CD4-positive, alpha-beta T cell (primary cell): ENCODE measurements around the gene LRSAM1. TPM values are rescaled to one million over a fixed set of nuclear protein-coding genes. Genes with fewer than 3 reads are reported as not detected.

Experiments used
- ATAC-seq: fragments of 200-7000 bp; cut with Tn5 transposase; one replicate; pipeline ENCODE4 v1.10.0; 2022; ENCODE audit warnings: mild to moderate bottlenecking; ENCODE audit not compliant: poor library complexity
- CTCF ChIA-PET: fragments of 350-600 bp; sonication (Branson Sonifier 250); formaldehyde crosslinking; loops from one replicate; lab custom pipeline; 2021; ENCODE audit warnings: antibody characterized with exemption, inconsistent platforms; lab: Charles Lee
- POLR2A ChIA-PET: fragments of 350-600 bp; sonication (Branson Sonifier 250); formaldehyde crosslinking; loops from one replicate; lab custom pipeline; 2021; ENCODE audit warnings: antibody characterized with exemption, inconsistent platforms; lab: Charles Lee
- DNase-seq, 14 experiments: peaks; one replicate each; pipeline ENCODE4 v3.0.0-alpha.2; 2013 to 2020; ENCODE audit warnings: mixed read lengths in 2 of 14
- H3K27ac ChIP-seq, 2 donors: one replicate each; pipeline versions ENCODE4 v1.5.1 to v1.7.0; 2013; ENCODE audit warnings: low read length in 2 of 2, low read depth in 1 of 2, mild to moderate bottlenecking in 1 of 2
- H3K27me3 ChIP-seq, 2 experiments: 1 replicate in 1 of 2; 2 replicates in 1 of 2; pipeline versions ENCODE4 v1.6.1 to v1.7.0; 2013; ENCODE audit warnings: low read length in 2 of 2, control low read depth in 1 of 2, mild to moderate bottlenecking in 1 of 2, moderate library complexity in 1 of 2; ENCODE audit not compliant: insufficient read depth in 2 of 2, control insufficient read depth in 1 of 2
- H3K36me3 ChIP-seq: one replicate; pipeline ENCODE4 v1.6.1; 2013; ENCODE audit warnings: low read length, control low read depth; ENCODE audit not compliant: insufficient read depth
- H3K4me1 ChIP-seq: one replicate; pipeline ENCODE4 v1.6.1; 2013; ENCODE audit warnings: low read length, control low read depth; ENCODE audit not compliant: insufficient read depth
- H3K4me3 ChIP-seq: one replicate; pipeline ENCODE4 v1.5.1; 2013; ENCODE audit warnings: mild to moderate bottlenecking, low read length, moderate library complexity
- H3K9me3 ChIP-seq, 2 experiments: 1 replicate in 1 of 2; 2 replicates in 1 of 2; pipeline versions ENCODE4 v1.6.1 to v1.7.0; 2013; ENCODE audit warnings: low read length in 2 of 2, mild to moderate bottlenecking in 2 of 2, control low read depth in 1 of 2, moderate library complexity in 1 of 2; ENCODE audit not compliant: control insufficient read depth in 1 of 2, insufficient read depth in 1 of 2
- H3K27ac Mint-ChIP-seq: one replicate; pipeline ENCODE4 v1.8.0; 2020; ENCODE audit warnings: mixed read lengths
- H3K27me3 Mint-ChIP-seq: one replicate; pipeline ENCODE4 v1.8.0; 2021; ENCODE audit warnings: mixed read lengths
- H3K36me3 Mint-ChIP-seq: one replicate; pipeline ENCODE4 v1.8.0; 2021; ENCODE audit warnings: low read depth, mixed read lengths
- H3K4me1 Mint-ChIP-seq: one replicate; pipeline ENCODE4 v1.8.0; 2021; ENCODE audit warnings: low read depth, mixed read lengths
- H3K4me3 Mint-ChIP-seq: one replicate; pipeline ENCODE4 v1.8.0; 2020; ENCODE audit warnings: mild to moderate bottlenecking, mixed read lengths
- H3K9me3 Mint-ChIP-seq: one replicate; pipeline ENCODE4 v1.8.0; 2020; ENCODE audit warnings: mixed read lengths
- intact Hi-C, 2 experiments: fragments of 100-400 bp; cut with DNase I in 1 of 2; cut with micrococcal nuclease in 1 of 2; formaldehyde crosslinking; loops; one replicate each; pipeline versions ENCODE4 v1.15.1 to v1.9.0; 2023 to 2025; cut with DNase I, micrococcal nuclease
- total RNA-seq, 174 experiments: library from RNA in 2 of 174; stranded (reverse) in 2 of 174; gene quantifications; one replicate each; pipeline ENCODE4 v1.2.3 and lab custom pipeline; 2021 to 2026
- TF ChIP-seq, protein P1 (sequence below): fragments of 200-600 bp; IDR thresholded peaks from one replicate; pipeline ENCODE4 v1.8.0; 2022; ENCODE audit warnings: antibody characterized with exemption, mild to moderate bottlenecking

The LRSAM1 gene
- total RNA-seq, 2 experiments from 2014 or later, result 11.4 to 16.0 TPM

GRCh38 chr9:127500399-127500798, 49.1 kb downstream of the LRSAM1 start:
- no peaks in the 10 kb centered on the region for H3K9me3 Mint-ChIP-seq
- H3K4me1 ChIP-seq, result peaks cover 4% of the 10 kb centered on the region
- POLR2A ChIA-PET, result no interaction called here
- H3K27me3 ChIP-seq, result no peaks in the 10 kb centered on the region
- DNase-seq, result no peak
- CTCF ChIA-PET, result no interaction called here
- peaks cover 22% of the 10 kb centered on the region for H3K36me3 ChIP-seq
- H3K4me3 Mint-ChIP-seq, result no peak overlapping the region
- TF ChIP-seq, protein P1, sequence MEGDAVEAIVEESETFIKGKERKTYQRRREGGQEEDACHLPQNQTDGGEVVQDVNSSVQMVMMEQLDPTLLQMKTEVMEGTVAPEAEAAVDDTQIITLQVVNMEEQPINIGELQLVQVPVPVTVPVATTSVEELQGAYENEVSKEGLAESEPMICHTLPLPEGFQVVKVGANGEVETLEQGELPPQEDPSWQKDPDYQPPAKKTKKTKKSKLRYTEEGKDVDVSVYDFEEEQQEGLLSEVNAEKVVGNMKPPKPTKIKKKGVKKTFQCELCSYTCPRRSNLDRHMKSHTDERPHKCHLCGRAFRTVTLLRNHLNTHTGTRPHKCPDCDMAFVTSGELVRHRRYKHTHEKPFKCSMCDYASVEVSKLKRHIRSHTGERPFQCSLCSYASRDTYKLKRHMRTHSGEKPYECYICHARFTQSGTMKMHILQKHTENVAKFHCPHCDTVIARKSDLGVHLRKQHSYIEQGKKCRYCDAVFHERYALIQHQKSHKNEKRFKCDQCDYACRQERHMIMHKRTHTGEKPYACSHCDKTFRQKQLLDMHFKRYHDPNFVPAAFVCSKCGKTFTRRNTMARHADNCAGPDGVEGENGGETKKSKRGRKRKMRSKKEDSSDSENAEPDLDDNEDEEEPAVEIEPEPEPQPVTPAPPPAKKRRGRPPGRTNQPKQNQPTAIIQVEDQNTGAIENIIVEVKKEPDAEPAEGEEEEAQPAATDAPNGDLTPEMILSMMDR, result no peak
- H3K27ac ChIP-seq, result no peak overlapping the region
- no peaks in the 10 kb centered on the region for H3K27me3 Mint-ChIP-seq
- H3K27ac Mint-ChIP-seq, result no peak overlapping the region
- H3K4me3 ChIP-seq, result no peak overlapping the region
- H3K9me3 ChIP-seq, result no peaks in the 10 kb centered on the region
- H3K36me3 Mint-ChIP-seq, result peaks cover 12% of the 10 kb centered on the region
- intact Hi-C loops, result no loop called here
- H3K4me1 Mint-ChIP-seq, result peaks cover 4% of the 10 kb centered on the region
- ATAC-seq, result no peak

DNA sequence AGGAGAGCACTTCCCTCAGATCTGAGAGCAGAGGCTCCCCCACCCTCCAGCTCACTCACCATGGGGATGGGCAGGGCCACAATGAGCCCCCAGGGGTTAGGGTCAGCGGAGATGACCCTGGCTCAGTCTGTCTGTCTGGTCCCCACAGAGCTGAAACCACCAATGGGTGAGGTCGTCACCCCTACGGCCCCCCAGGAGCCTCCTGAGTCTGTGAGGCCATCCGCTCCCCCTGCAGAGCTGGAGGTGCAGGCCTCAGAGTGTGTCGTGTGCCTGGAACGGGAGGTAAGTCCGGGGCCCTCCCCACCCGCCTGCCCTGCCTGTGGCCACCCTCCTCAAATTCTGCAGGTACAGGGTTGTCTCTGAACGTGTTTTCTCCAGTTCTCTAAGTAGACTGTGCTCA, 49.6 kb downstream of the LRSAM1 start:
- H3K36me3 ChIP-seq, result peaks cover 17% of the 10 kb centered on the region
- no peak for ATAC-seq
- POLR2A ChIA-PET, result no interaction called here

DNA sequence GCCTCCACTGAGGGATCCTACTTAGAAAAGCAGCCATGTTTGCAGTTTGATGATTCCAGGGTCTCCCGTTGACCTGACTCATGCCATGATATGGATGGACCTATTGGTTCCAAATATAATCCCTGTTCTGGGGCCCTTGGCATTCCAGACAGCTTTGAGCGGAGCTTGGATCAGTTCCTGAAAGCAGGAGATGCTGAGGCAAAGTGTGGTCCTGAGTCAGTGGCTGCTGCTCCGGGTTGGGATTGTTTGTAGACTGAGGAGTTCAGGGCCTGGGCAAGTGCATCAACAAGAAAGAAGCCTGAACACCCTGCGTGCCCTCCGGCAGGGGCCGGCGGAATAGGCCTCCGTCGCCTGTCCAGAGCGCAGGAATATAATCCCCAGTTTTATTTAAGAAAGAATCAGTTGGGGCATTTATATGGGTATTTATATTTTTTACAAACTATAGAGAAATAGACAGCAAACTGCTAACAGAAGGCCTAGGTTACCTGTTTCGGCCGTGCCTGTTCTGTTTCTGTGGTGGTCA, 50.6 kb downstream of the LRSAM1 start:
- H3K27ac Mint-ChIP-seq, result no peak overlapping the region
- DNase-seq, result no peak
- POLR2A ChIA-PET, result no interaction called here

More for the DNA sequence above, 49.6 kb downstream of the LRSAM1 start:
- DNase-seq, result no peak
- Histone ChIP-seq H3K27me3 (no peaks in the 10 kb centered on the region), H3K9me3 (no peaks in the 10 kb centered on the region), H3K27ac (no peak overlapping the region), H3K4me3 (no peak overlapping the region), H3K4me1 (peaks cover 3% of the 10 kb centered on the region)
- no peak overlapping the region for H3K27ac Mint-ChIP-seq
- H3K9me3 Mint-ChIP-seq, result no peaks in the 10 kb centered on the region
- intact Hi-C loops, result no loop called here
- H3K4me1 Mint-ChIP-seq, result peaks cover 4% of the 10 kb centered on the region
- no peaks in the 10 kb centered on the region for H3K27me3 Mint-ChIP-seq
- H3K4me3 Mint-ChIP-seq, result no peak overlapping the region
- peaks cover 8% of the 10 kb centered on the region for H3K36me3 Mint-ChIP-seq
- CTCF ChIA-PET, result no interaction called here
- TF ChIP-seq, protein P1, result no peak

More for the DNA sequence above, 50.6 kb downstream of the LRSAM1 start:
- H3K27me3 Mint-ChIP-seq, result no peaks in the 10 kb centered on the region
- Histone ChIP-seq H3K4me3 (no peak overlapping the region), H3K27ac (no peak overlapping the region), H3K4me1 (peaks cover 3% of the 10 kb centered on the region), H3K36me3 (peaks cover 9% of the 10 kb centered on the region), H3K27me3 (no peaks in the 10 kb centered on the region), H3K9me3 (no peaks in the 10 kb centered on the region)
- intact Hi-C loops, result no loop called here
- peaks cover 4% of the 10 kb centered on the region for H3K4me1 Mint-ChIP-seq
- ATAC-seq, result no peak
- CTCF ChIA-PET, result no interaction called here
- H3K4me3 Mint-ChIP-seq, result no peak overlapping the region
- no peaks in the 10 kb centered on the region for H3K9me3 Mint-ChIP-seq
- TF ChIP-seq, protein P1, result no peak
- no peaks in the 10 kb centered on the region for H3K36me3 Mint-ChIP-seq
